Body of pancreas (tissue), 4 donors: ENCODE results near the gene TMEM203. TPM values are rescaled to one million over a fixed set of nuclear protein-coding genes. Genes with fewer than 3 reads are reported as not detected.
A peak's percentile ranks its signal among the peaks of the same experiment; 100 is the strongest.

Experiments used
- ATAC-seq: fragments of 150-250 bp; one replicate; pipeline ENCODE4 v1.9.1; 2016
- DNase-seq, 4 donors: peaks; one replicate each; pipeline ENCODE4 v3.0.0-alpha.2; 2019
- H3K27ac ChIP-seq, 4 donors: fragments of 200-600 bp; sonication (generic); 1 replicate in 3 of 4; 2 replicates in 1 of 4; pipeline versions ENCODE4 v1.5.1 to v1.6.1; 2016 to 2019; ENCODE audit warnings: mild to moderate bottlenecking in 1 of 4, mixed read lengths in 1 of 4, moderate library complexity in 1 of 4
- H3K27me3 ChIP-seq, 2 donors: fragments of 200-600 bp; sonication (generic); one replicate each; pipeline ENCODE4 v1.6.0; 2016; ENCODE audit warnings: mild to moderate bottlenecking in 1 of 2
- H3K36me3 ChIP-seq, 2 donors: fragments of 200-600 bp; sonication (generic); replicated peaks in 1 of 2; 2 replicates each; pipeline ENCODE4 v1.5.1; 2016; ENCODE audit warnings: low read depth in 2 of 2; ENCODE audit not compliant: insufficient read depth in 1 of 2
- H3K4me1 ChIP-seq: fragments of 200-600 bp; sonication (generic); one replicate; pipeline ENCODE4 v1.6.0; 2016
- H3K4me3 ChIP-seq, 2 donors: fragments of 200-600 bp; sonication (generic); 1 replicate in 1 of 2; 2 replicates in 1 of 2; pipeline ENCODE4 v1.5.1; 2016 to 2019
- H3K9me3 ChIP-seq, 3 donors: fragments of 200-600 bp; sonication (generic); 1 replicate in 2 of 3; 2 replicates in 1 of 3; pipeline ENCODE4 v1.5.1; 2016
- CTCF ChIP-seq, 7 experiments: fragments of 450-650 bp in 4 of 7; fragments of 200-600 bp in 3 of 7; sonication (generic) in 3 of 7; IDR thresholded peaks; one replicate each; pipeline ENCODE4 v1.5.1; 2016 to 2019; ENCODE audit warnings: antibody characterized with exemption in 7 of 7
- POLR2A ChIP-seq, 3 donors: fragments of 450-650 bp; IDR thresholded peaks; one replicate each; pipeline ENCODE4 v1.6.1; 2016; ENCODE audit warnings: antibody characterized with exemption in 3 of 3, mild to moderate bottlenecking in 2 of 3
- WGBS, 2 donors: methylation state at CpG; one replicate each; pipeline ENCODE4 v1.1.5; 2017; 5-methylcytosine and 5-hydroxymethylcytosine counted together
- intact Hi-C: fragments of 100-400 bp; cut with DNase I; formaldehyde crosslinking; loops from one replicate; pipeline ENCODE4 v1.15.1; 2023
- total RNA-seq, 2 donors: library from RNA; depleted of rRNA; stranded (reverse); fragments of >200 nt; gene quantifications; one replicate each; pipeline ENCODE4 v1.1.0, GENCODE V29; 2016

TMEM203 gene
- total RNA-seq, 2 donors from 2014 or later = 11.9 to 18.1 TPM

GRCh38 chr9:137252555-137253506 is 47.4 kb upstream of the TMEM203 start:
- Histone ChIP-seq H3K4me1 (peaks cover 50% of the 10 kb centered on the region), H3K4me3 (no peak overlapping the region), H3K36me3 (no peaks in the 10 kb centered on the region), H3K27ac (peak overlapping the region in 2 of 4 donors; percentile 81 to 84), H3K27me3 (no peaks in the 10 kb centered on the region), H3K9me3 (no peaks in the 10 kb centered on the region)
- intact Hi-C loops = no loop called here
- no peak for DNase-seq
- TF ChIP-seq CTCF (IDR thresholded peaks at IDR 0.05) = no peak
- TF ChIP-seq POLR2A (IDR thresholded peaks at IDR 0.05) = no peak
- WGBS, 2 donors = 83 to 91% methylated on average over 15 to 33 of the region's 35 CpGs
- no peak for ATAC-seq

GRCh38 chr9:137251490-137252268 is 46.2 kb upstream of the TMEM203 start:
- no peak for ATAC-seq
- TF ChIP-seq CTCF (IDR thresholded peaks at IDR 0.05) = no peak
- TF ChIP-seq POLR2A (IDR thresholded peaks at IDR 0.05) = no peak
- intact Hi-C loops = no loop called here
- 88 to 92% methylated on average over 10 to 22 of the region's 22 CpGs for WGBS, 2 donors
- DNase-seq = no peak
- Histone ChIP-seq H3K27me3 (no peaks in the 10 kb centered on the region), H3K9me3 (no peaks in the 10 kb centered on the region), H3K4me3 (no peak overlapping the region), H3K27ac (no peak overlapping the region), H3K4me1 (peaks cover 46% of the 10 kb centered on the region), H3K36me3 (no peaks in the 10 kb centered on the region)

- Histone ChIP-seq H3K27ac (peak within 1 kb of the TSS in 2 of 4 donors; percentile 18 to 45), H3K9me3 (no peaks in the 10 kb centered on the region), H3K4me1 (peaks cover 41% of the 10 kb centered on the region), H3K36me3 (no peaks in the 10 kb centered on the region), H3K4me3 (no peak within 1 kb of the TSS), H3K27me3 (no peaks in the 10 kb centered on the region)
- no peak for TF ChIP-seq CTCF (IDR thresholded peaks at IDR 0.05)
- no peak for TF ChIP-seq POLR2A (IDR thresholded peaks at IDR 0.05)
- 74 to 83% methylated on average over 4 of the region's 4 CpGs for WGBS, 2 donors
- intact Hi-C loops = no loop called here
- DNase-seq (no peak), ATAC-seq (no peak)
Observed at GRCh38 chr9:137251194-137251461, 45.7 kb upstream of the TMEM203 start, which contains the start of gene STPG3. Gene STPG3 (plus strand): TSS chr9:137251286. CDS start chr9:137251287, 1 bp downstream.

GRCh38 chr9:137250329-137251193 is 45.1 kb upstream of the TMEM203 start:
- Histone ChIP-seq H3K27me3 (no peaks in the 10 kb centered on the region), H3K4me1 (peaks cover 37% of the 10 kb centered on the region), H3K36me3 (no peaks in the 10 kb centered on the region), H3K4me3 (no peak overlapping the region), H3K9me3 (no peaks in the 10 kb centered on the region), H3K27ac (peak overlapping the region in 2 of 4 donors; percentile 18 to 45)
- 54 to 63% methylated on average over 7 to 16 of the region's 18 CpGs for WGBS, 2 donors
- TF ChIP-seq CTCF (IDR thresholded peaks at IDR 0.05) = no peak
- no peak for TF ChIP-seq POLR2A (IDR thresholded peaks at IDR 0.05)
- ATAC-seq = no peak
- intact Hi-C loops = no loop called here
- peak in 2 of 4 donors; percentile 47 to 54 for DNase-seq
